Stimulated activated CD8-positive, alpha-beta memory T cell treated with anti-CD3 and anti-CD28 coated beads, Interleukin-7, amount 100 ng/mL, for 1 hour (primary cell): ENCODE results near the gene CHST9.
"Not testable (repeated sequence)": the region's sequence is repeated elsewhere in the genome, so short reads cannot be mapped to it uniquely, and the experiment has no call there.

Experiments used
- DNase-seq, 2 donors: peaks; one replicate each; pipeline ENCODE4 v3.0.0-alpha.2; 2020; ENCODE audit warnings: low read depth in 2 of 2

Gene CHST9

GRCh38 chr18:27171993-27172392 lies 13.1 kb downstream of the CHST9 start:
- DNase-seq, result no peak

DNA sequence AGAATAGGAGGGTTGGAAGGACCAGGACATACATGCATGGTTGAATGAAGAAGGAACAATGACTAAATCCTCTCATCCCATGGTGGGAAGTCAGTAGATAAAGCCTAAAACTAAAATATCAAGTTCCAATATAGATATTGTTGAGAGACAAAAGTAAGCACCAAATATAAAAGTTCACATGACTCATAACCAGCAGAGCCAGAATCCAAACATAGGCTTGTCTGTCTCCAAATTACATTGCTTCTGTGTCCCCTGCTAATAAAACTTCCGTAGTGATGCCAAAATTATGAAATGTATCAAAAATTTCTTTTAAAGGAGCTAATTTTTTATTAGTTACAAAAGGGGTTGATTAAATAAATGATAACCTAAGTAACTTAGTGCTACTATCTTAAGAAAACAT lies 19.7 kb downstream of the CHST9 start:
- DNase-seq, result no peak

DNA sequence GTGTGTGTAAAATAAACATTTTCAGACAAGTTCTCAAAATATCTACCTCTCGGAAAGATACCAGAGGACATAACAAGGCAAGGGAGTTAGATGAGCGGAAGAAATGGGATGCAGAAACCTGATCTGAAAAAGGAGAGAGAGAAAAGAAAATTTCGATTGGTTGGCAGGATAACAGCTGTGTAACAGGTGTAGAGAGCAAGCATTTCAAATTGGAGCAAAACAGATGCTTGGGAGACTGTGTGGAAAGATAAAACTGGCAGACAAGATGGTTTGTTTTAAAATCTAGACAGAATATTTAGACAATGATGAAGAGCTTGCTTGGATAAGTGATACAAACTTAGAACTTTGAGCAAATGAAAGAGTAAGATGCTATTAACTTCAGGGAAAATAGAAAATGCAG lies 20.2 kb downstream of the CHST9 start:
- DNase-seq, result no peak

DNA sequence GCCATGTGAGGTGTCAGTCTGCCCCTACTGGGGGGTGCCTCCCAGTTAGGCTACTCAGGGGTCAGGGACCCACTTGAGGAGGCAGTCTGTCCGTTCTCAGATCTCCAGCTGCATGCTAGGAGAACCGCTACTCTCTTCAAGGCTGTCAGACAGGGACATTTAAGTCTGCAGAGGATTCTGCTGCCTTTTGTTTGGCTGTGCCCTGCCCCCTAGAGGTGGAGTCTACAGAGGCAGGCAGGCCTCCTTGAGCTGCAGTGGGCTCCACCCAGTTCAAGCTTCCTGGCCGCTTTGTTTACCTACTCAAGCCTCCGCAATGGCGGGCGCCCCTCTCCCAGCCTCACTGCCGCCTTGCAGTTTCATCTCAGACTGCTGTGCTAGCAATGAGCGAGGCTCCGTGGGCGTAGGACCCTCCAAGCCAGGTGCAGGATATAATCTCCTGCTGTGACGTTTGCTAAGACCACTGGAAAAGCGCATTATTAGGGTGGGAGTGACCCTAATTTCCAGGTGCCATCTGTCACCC lies 21.9 kb downstream of the CHST9 start:
- DNase-seq, result not testable (repeated sequence)

DNA sequence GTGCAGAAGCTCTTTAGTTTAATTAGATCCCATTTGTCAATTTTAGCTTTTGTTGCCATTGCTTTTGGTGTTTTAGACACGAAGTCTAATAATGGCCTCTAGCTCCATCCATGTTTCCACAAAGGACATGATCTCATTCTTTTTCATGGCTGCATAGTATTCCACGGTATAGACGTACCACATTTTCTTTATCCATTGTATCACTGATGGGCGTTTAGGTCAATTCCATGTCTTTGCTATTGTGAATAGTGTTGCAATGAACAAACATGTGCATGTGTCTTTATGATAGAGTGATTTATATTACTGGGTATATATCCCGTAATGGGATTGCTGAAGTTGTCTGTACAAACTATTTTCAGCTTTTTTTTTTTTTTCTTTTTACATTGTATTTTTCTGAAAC lies 35.9 kb downstream of the CHST9 start:
- DNase-seq, result not testable (repeated sequence)

- DNase-seq, result no peak
Observed at GRCh38 chr18:27144672-27145071, 40.4 kb downstream of the CHST9 start.

DNA sequence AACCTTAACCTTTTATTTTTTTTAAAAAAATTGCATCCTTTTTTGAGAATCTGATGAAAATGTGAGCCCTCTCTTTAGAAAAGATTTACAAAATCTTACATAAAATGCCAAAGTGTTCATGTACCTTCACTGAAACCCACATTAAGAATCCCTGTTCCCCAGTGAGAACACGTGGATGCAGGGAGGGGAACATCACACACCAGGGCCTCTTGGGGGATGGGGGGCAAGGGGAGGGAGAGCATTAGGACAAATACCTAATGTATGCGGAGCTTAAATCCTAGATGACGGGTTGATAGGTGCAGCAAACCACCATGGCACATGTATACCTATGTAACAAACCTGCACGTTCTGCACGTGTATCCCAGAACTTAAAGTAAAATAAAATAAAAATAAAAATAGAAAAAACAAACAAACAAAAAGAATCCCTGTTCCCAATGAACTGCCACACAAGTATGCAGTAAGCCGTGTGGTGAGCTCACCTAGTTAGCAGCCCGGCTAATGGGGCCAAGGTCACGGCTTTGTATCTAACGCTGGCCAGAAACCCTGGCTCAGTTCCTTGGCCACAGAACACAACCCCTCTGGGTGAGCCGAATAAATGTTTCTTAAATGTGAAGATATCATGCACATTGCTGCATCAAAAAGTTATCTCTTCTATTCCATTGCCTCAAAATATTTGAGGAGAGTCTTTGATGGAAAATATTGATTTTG lies 41.4 kb downstream of the CHST9 start:
- no peak for DNase-seq

DNA sequence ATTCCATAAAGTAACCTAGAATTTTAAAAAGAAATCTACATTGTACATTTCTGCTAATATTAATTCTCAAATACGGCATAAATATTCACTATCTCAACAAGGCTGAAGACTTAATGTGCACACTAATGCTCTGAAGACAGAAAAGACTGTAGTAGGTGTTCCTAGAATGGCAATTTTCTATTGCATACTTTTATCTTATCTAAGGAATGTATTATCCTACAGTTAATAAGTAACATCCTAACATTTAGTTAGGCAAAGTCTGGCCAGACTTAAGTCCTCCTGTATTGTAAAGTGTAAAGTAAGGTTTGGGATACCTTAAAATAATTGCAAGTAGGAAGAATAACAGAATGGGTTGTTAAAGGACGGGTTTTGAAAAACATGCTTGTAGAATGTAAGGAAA lies 42.2 kb downstream of the CHST9 start:
- DNase-seq, result no peak

DNA sequence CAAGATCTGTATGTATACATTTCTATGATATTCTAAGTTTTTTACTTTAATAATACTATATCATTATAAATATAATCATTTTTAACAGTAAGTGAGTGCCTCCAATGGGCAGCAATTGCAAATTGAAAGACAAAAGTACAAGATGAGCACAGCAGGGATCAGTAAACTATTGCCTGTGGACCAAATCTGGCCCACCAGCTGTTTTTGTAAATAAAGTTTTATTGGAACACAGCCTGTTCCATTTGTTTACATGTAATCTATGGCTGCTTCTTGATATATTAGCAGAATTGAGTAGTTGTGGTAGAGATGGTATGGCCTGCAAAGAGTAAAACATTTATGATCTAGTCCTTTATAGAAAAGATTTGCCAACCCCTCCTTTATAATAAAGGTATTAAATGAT lies 43.2 kb downstream of the CHST9 start:
- DNase-seq, result no peak

- no peak for DNase-seq
Observed at GRCh38 chr18:27138079-27138478, 47.0 kb downstream of the CHST9 start.

DNA sequence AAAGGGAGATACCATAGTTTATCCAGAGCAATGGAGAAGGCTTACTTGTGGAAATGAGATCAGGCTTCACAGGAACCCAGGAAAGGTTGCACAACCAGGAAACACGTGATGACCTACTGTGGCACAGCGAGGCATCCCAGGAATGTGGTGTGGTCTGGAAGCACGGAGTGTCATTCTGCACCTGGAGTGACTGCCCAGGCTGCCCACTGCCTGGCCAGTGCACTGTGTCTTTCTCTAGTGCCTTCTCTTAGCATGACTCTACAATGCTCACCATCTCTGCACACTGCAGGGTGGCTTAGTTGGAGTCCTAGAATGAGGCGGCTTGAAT lies 48.9 kb downstream of the CHST9 start:
- DNase-seq, result no peak

DNA sequence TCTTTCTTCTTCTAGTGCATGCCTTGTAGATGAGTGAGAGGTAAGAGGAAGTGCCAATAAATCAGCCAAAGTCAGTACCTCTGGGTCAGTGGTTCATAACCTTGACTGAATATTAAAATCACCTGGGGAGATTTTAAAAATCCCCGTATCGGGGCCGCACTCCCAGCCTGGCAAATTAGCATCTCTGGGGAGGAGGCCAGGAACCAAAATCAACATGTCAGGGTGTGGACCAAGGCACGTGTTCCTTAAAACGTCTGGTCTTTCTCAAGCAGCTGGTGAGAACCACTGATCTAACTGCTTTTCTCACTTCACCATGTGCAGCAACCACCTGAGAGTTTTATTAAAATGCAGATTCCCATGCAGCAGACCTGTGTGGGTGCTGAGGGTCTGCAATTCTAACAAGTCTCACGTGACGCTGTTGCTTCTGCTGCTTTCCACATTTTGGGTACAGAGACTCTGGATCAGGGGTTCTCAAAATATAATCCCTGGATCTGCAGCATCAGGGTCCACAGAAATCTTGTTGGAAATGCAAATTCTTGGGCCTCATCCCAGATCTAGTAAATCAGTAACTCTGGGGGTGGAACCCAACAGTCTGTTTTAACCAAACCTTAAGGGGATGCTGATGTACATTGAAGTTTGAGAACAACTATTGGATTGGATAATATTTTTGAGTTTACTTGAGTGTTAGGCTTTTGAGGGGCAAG lies 49.5 kb downstream of the CHST9 start:
- no peak for DNase-seq

- no peak for DNase-seq
Observed at GRCh38 chr18:27130065-27130630, 55.0 kb downstream of the CHST9 start.

GRCh38 chr18:27124196-27124595 lies 60.9 kb downstream of the CHST9 start:
- DNase-seq, result no peak

DNA sequence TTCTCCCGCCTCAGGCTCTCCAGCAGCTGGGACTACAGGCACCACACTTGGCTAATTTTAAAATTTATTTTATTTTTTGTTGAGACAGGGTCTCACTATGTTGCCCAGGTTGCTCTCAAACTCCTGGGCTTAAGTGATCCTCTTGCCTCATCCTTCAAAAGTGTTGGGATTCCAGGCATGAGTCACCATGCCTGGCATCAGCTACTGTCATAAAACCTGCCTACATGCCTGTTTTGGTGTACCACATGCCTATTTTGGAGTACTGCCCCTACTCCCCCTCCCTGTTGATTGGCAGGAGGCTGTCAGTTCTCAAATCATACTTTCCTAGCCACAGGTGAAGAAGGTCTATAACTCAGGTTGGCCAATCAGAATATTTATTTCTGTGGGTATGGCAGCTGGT lies 64.0 kb downstream of the CHST9 start:
- DNase-seq, result no peak

DNA sequence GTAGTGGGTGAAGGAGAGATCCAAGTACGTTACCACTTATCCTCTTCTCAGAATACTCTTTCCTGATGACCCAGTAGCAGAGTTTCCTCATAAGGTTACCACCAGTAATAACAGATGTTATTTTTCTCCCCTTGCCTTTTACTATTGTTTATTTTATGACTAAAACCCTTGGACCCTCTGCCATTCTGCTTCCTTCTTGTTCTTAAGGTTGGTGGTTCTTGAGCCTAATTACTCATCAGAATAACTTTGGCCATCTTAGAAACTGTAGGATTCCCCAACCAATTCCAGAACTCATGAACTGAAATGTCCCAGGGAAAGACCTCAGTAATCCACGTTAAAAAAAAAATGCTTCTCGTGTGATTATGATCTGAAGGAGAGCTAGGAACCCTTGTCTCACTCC lies 64.9 kb downstream of the CHST9 start:
- no peak for DNase-seq

DNA sequence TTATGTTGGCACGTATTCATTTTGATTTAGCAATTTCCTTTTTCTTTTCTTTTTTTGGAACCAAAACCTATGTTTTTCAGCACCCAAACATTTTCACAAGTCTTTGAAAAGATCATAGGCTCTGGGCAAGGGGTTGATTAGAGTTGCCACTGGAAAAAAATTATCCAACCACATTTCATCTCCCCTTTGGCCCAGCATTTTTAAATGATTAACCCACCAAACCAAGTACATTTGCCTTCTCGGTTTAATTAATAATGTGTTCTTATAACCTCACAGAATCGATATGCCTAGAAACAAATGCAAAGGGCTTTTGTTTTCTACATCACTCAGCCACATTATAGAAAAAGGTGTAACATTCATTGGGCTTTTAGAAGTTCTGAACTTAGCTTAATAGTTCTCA lies 66.1 kb downstream of the CHST9 start:
- DNase-seq, result no peak

- DNase-seq, result no peak
Observed at GRCh38 chr18:27114842-27115241, 70.3 kb downstream of the CHST9 start.

DNA sequence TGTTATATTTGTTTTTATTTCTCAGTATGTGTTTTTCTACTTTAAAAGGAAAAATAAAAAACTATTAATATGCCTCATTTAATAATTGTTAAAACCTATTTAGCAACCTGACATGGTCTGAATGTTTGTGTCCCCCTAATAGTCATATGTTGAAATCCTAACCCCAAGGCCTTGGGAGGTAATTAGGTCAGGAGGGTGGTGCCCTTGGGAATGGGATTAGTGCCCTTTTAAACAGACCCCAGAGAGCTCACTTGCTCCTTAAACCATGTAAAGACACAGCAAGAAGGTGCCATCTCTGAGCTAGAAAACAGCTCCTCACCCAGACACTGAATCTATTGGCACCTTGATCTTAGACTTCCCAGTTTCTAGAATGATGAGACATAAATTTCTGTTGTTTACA lies 71.8 kb downstream of the CHST9 start:
- DNase-seq, result no peak

DNA sequence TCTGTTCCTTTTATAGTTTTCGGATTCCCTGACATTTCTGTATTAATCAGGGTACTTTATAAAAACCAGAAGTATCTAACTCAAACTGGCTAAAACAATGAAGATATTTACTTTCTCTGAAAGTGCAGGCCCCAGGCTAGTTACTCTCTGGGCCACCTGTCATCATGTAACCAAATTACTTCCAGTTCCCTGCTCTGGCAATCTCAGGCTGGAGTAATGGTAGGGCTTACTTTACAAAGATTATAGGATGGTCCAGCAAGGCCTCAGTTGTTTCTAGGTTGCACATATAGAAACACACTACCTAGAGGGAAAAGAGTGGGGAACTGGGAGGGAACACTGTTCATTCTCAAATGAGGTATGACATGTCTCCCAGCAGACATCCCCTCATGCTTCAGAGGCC lies 74.8 kb downstream of the CHST9 start:
- no peak for DNase-seq

DNA sequence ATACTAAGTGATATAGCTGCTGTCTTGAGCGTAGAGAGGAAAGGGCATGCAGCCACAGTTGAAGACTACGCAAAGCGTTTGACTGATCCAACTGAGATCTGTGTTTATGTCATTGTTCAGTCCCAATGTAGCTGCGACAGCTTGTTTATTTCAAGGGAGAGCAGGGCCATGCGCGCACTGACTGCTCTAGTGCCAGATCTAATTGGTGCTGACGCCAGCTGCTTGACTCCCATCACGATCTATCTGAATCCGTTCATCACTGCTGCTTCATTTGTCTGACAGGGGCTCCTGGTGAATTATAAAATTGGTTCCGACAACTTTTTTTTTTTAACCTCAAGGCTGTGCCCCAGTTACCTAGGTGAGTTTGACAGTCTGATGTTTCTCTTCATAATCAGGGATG lies 75.7 kb downstream of the CHST9 start:
- no peak for DNase-seq

DNA sequence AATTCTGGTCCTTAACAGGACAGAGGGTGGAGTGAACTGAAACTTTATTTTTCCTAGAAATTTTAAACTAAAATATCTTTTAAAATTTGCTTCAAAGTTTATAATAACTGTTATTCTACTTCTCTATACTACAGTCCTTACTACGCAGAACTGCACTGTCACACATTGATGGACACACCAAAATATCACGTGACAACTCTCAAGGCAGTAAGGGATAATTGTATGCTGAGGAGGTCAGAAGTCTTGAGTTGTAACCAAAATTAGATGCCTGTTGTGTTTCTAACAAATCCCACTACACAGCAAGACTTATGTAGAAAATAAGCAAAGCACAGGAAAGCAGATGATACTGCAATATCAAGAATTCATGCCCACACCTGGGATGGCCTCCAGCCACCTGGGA lies 76.3 kb downstream of the CHST9 start:
- no peak for DNase-seq

- DNase-seq, result no peak
Observed at GRCh38 chr18:27104743-27105142, 80.4 kb downstream of the CHST9 start.
